Subcutaneous abdominal adipose tissue (tissue), 5 donors: Measurements from ENCODE around the gene GPC3.
"Not testable (repeated sequence)": the region's sequence is repeated elsewhere in the genome, so short reads cannot be mapped to it uniquely, and the experiment has no call there.

Experiments used
- H3K27ac ChIP-seq: one replicate; pipeline ENCODE4 v1.7.0; 2013; ENCODE audit warnings: low read depth, mild to moderate bottlenecking, inconsistent platforms, low read length, moderate library complexity
- H3K27me3 ChIP-seq, 5 donors: one replicate each; pipeline ENCODE4 v1.7.0; 2013; ENCODE audit warnings: low read length in 5 of 5, inconsistent platforms in 1 of 5; ENCODE audit not compliant: control insufficient read depth in 5 of 5, insufficient read depth in 4 of 5
- H3K36me3 ChIP-seq, 5 donors: one replicate each; pipeline ENCODE4 v1.7.0; 2013; ENCODE audit warnings: low read length in 5 of 5; ENCODE audit not compliant: control insufficient read depth in 5 of 5, insufficient read depth in 5 of 5
- H3K4me1 ChIP-seq, 5 donors: one replicate each; pipeline ENCODE4 v1.7.0; 2013; ENCODE audit warnings: low read length in 5 of 5, mild to moderate bottlenecking in 3 of 5, moderate library complexity in 1 of 5; ENCODE audit not compliant: control insufficient read depth in 5 of 5, insufficient read depth in 5 of 5
- H3K4me3 ChIP-seq, 5 donors: one replicate each; pipeline ENCODE4 v1.7.0; 2013; ENCODE audit warnings: low read length in 5 of 5, low read depth in 1 of 5
- H3K9ac ChIP-seq, 5 donors: one replicate each; pipeline ENCODE4 v1.7.0; 2013; ENCODE audit warnings: low read length in 5 of 5, mild to moderate bottlenecking in 4 of 5, moderate library complexity in 3 of 5
- H3K9me3 ChIP-seq, 5 donors: one replicate each; pipeline ENCODE4 v1.7.0; 2013; ENCODE audit warnings: low read length in 5 of 5; ENCODE audit not compliant: control insufficient read depth in 5 of 5
- donor health status: healthy.
- donor health status: healthy.
- donor health status: healthy.
- donor health status: healthy.
- donor health status: healthy.

The GPC3 gene

GRCh38 chrX:134015510-134015909 lies 30.1 kb upstream of the GPC3 start:
- H3K9ac ChIP-seq, H3K4me1 ChIP-seq, H3K27me3 ChIP-seq, H3K9me3 ChIP-seq, H3K27ac ChIP-seq, H3K4me3 ChIP-seq, H3K36me3 ChIP-seq: not testable (repeated sequence)

- Histone ChIP-seq H3K9ac (no peak overlapping the region), H3K9me3 (no peaks in the 10 kb centered on the region), H3K4me1 (no peaks in the 10 kb centered on the region)
These were observed 28.1 kb upstream of the GPC3 start for GRCh38 chrX:134013524-134013923.

DNA sequence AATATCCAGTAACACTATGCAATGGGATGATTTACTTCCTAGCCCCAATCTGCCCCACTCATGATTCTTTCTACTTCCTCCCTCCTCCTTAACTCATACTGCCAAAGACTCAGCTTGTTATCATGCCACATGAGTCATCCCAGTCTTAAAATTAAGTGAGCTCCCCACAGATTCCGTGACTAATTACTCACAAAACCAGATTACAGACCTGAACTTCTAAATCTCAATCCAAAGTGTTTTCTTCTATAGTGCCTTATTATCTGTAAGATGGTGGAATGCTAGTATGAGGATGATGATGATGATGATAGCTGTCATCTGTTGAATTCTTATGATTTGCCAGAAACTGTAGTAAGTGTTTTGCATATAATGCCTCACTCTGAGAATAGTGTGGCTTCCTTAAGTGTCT lies 27.7 kb upstream of the GPC3 start:
- H3K9ac ChIP-seq = no peak overlapping the region
- H3K27ac ChIP-seq = no peak overlapping the region
- H3K27me3 ChIP-seq = peaks cover 0 to 3% (median 0%) of the 10 kb centered on the region in 5 donors
- no peak overlapping the region for H3K4me3 ChIP-seq
- no peaks in the 10 kb centered on the region for H3K36me3 ChIP-seq
- no peaks in the 10 kb centered on the region for H3K4me1 ChIP-seq
- no peaks in the 10 kb centered on the region for H3K9me3 ChIP-seq

More at GRCh38 chrX:134013524-134013923, 28.1 kb upstream of the GPC3 start:
- Histone ChIP-seq H3K4me3 (no peak overlapping the region), H3K27me3 (peaks cover 0 to 3% (median 0%) of the 10 kb centered on the region in 5 donors), H3K36me3 (no peaks in the 10 kb centered on the region), H3K27ac (no peak overlapping the region)

GRCh38 chrX:134010690-134011089 lies 25.3 kb upstream of the GPC3 start:
- H3K27ac ChIP-seq = no peak overlapping the region
- no peak overlapping the region for H3K9ac ChIP-seq
- peaks cover 0 to 3% (median 0%) of the 10 kb centered on the region in 5 donors for H3K27me3 ChIP-seq
- no peaks in the 10 kb centered on the region for H3K36me3 ChIP-seq
- no peaks in the 10 kb centered on the region for H3K9me3 ChIP-seq
- no peak overlapping the region for H3K4me3 ChIP-seq
- H3K4me1 ChIP-seq = no peaks in the 10 kb centered on the region

GRCh38 chrX:134007716-134008115 lies 22.3 kb upstream of the GPC3 start:
- peaks cover 0 to 18% (median 4%) of the 10 kb centered on the region in 5 donors for H3K27me3 ChIP-seq
- H3K9ac ChIP-seq = no peak overlapping the region
- H3K9me3 ChIP-seq = no peaks in the 10 kb centered on the region
- H3K4me3 ChIP-seq = no peak overlapping the region
- H3K4me1 ChIP-seq = peaks cover 0 to 7% (median 0%) of the 10 kb centered on the region in 5 donors
- no peaks in the 10 kb centered on the region for H3K36me3 ChIP-seq
- H3K27ac ChIP-seq = no peak overlapping the region

- no peaks in the 10 kb centered on the region for H3K36me3 ChIP-seq
- no peaks in the 10 kb centered on the region for H3K9me3 ChIP-seq
- H3K27me3 ChIP-seq = peaks cover 0 to 18% (median 4%) of the 10 kb centered on the region in 5 donors
- peaks cover 0 to 7% (median 0%) of the 10 kb centered on the region in 5 donors for H3K4me1 ChIP-seq
- H3K9ac ChIP-seq = no peak overlapping the region
- no peak overlapping the region for H3K27ac ChIP-seq
- H3K4me3 ChIP-seq = no peak overlapping the region
These were observed 21.2 kb upstream of the GPC3 start for GRCh38 chrX:134006484-134007161.

GRCh38 chrX:134004084-134004483 lies 18.7 kb upstream of the GPC3 start:
- H3K4me1 ChIP-seq = peaks cover 0 to 7% (median 0%) of the 10 kb centered on the region in 5 donors
- H3K27me3 ChIP-seq = peaks cover 0 to 18% (median 4%) of the 10 kb centered on the region in 5 donors
- no peak overlapping the region for H3K4me3 ChIP-seq
- no peaks in the 10 kb centered on the region for H3K9me3 ChIP-seq
- H3K27ac ChIP-seq = no peak overlapping the region
- H3K9ac ChIP-seq = no peak overlapping the region
- H3K36me3 ChIP-seq = no peaks in the 10 kb centered on the region

DNA sequence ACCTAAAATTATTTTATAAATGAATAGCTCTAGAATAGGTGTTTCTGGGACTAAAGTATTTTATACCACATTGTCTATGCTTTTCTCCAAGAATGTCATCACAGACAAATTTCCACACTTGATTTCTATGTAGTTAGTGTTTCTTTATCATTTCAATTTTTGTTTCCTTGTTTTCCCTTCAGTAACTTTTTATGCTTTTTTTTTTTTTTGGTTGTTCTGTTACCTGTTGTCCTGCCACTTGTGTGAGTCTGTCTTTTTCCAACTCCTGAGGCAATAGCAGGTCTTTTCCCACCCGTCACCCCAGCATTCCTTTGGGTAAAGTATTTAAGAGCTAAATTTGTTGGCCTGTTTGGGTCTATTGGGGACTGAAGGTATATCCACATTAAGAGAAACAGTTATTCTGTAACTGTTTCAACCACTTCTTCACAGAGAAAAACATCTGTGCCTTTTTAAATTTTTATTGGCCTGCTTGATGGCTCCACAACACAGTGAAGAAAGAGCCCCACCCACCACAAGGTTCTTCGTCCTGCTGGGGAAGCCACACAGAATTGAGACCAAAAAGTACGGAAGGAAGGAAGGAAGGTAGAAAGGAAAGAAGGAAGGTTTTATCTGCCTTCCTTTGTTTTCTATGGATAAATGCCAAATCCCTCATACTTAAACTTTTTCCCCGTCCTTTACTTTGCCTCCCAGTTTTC lies 17.7 kb upstream of the GPC3 start:
- Histone ChIP-seq H3K36me3 (no peaks in the 10 kb centered on the region), H3K27me3 (peaks cover 0 to 18% (median 4%) of the 10 kb centered on the region in 5 donors), H3K27ac (no peak overlapping the region), H3K9me3 (no peaks in the 10 kb centered on the region), H3K4me3 (no peak overlapping the region), H3K4me1 (peaks cover 0 to 7% (median 0%) of the 10 kb centered on the region in 5 donors), H3K9ac (no peak overlapping the region)

GRCh38 chrX:134000260-134001245 lies 15.2 kb upstream of the GPC3 start:
- Histone ChIP-seq H3K4me1 (peaks cover 0 to 7% (median 0%) of the 10 kb centered on the region in 5 donors), H3K4me3 (no peak overlapping the region), H3K9ac (no peak overlapping the region), H3K36me3 (no peaks in the 10 kb centered on the region), H3K27ac (no peak overlapping the region), H3K27me3 (peaks cover 0 to 14% (median 6%) of the 10 kb centered on the region in 5 donors), H3K9me3 (no peaks in the 10 kb centered on the region)
